H9 (cell line): ENCODE data around the gene IQSEC1. TPM values are rescaled to one million over a fixed set of nuclear protein-coding genes. Genes with fewer than 3 reads are reported as not detected.

ENCODE experiments used
- DNase-seq: peaks from one replicate; pipeline ENCODE4 v3.0.0-alpha.2; 2017
- H2AFZ ChIP-seq: one replicate; pipeline ENCODE4 v1.6.1; 2013; ENCODE audit warnings: mild to moderate bottlenecking, low read length, control low read depth, moderate library complexity
- H2AK5ac ChIP-seq: 2 replicates; pipeline ENCODE4 v1.6.1; 2013; ENCODE audit warnings: low read length, control low read depth, mixed read lengths; ENCODE audit not compliant: insufficient read length
- H2BK120ac ChIP-seq: one replicate; pipeline ENCODE4 v1.6.1; 2013; ENCODE audit warnings: low read depth, mild to moderate bottlenecking, low read length, control low read depth, inconsistent platforms; ENCODE audit not compliant: poor library complexity, severe bottlenecking
- H2BK12ac ChIP-seq: 2 replicates; pipeline ENCODE4 v1.6.1; 2013; ENCODE audit warnings: low read length, control low read depth, mixed read lengths, low read depth; ENCODE audit not compliant: insufficient read length
- H2BK15ac ChIP-seq: 2 replicates; pipeline ENCODE4 v1.6.1; 2013; ENCODE audit warnings: low read depth, low read length, control low read depth
- H2BK20ac ChIP-seq: one replicate; pipeline ENCODE4 v1.6.1; 2013; ENCODE audit warnings: low read depth, mild to moderate bottlenecking, low read length, control low read depth, inconsistent platforms; ENCODE audit not compliant: poor library complexity, severe bottlenecking
- H2BK5ac ChIP-seq: 2 replicates; pipeline ENCODE4 v1.6.1; 2013; ENCODE audit warnings: low read length, control low read depth, mixed read lengths; ENCODE audit not compliant: insufficient read length
- H3K14ac ChIP-seq: 2 replicates; pipeline ENCODE4 v1.6.1; 2013; ENCODE audit warnings: low read length, control low read depth; ENCODE audit not compliant: insufficient read depth
- H3K18ac ChIP-seq: 2 replicates; pipeline ENCODE4 v1.6.1; 2013; ENCODE audit warnings: low read depth, mild to moderate bottlenecking, mixed read lengths, low read length, control low read depth; ENCODE audit not compliant: insufficient read length
- H3K23ac ChIP-seq: 2 replicates; pipeline ENCODE4 v1.6.1; 2013; ENCODE audit warnings: low read length, control low read depth, mixed read lengths, low read depth; ENCODE audit not compliant: insufficient read length
- H3K23me2 ChIP-seq: 2 replicates; pipeline ENCODE4 v1.6.1; 2013; ENCODE audit warnings: low read depth, mild to moderate bottlenecking, mixed read lengths, low read length, control low read depth; ENCODE audit not compliant: insufficient read length, poor library complexity, severe bottlenecking
- H3K27ac ChIP-seq: 2 replicates; pipeline ENCODE4 v1.5.1; 2013; ENCODE audit warnings: low read length, control low read depth, mixed read lengths, low read depth; ENCODE audit not compliant: insufficient read length
- H3K27me3 ChIP-seq: 2 replicates; pipeline ENCODE4 v1.6.1; 2013; ENCODE audit warnings: low read length, control low read depth, inconsistent platforms; ENCODE audit not compliant: insufficient read depth
- H3K4ac ChIP-seq: 2 replicates; pipeline ENCODE4 v1.6.1; 2013; ENCODE audit warnings: low read depth, mild to moderate bottlenecking, control low read depth, inconsistent platforms, low read length, moderate library complexity
- H3K4me1 ChIP-seq: 2 replicates; pipeline ENCODE4 v1.6.1; 2013; ENCODE audit warnings: low read length, control low read depth, inconsistent platforms; ENCODE audit not compliant: insufficient read depth
- H3K4me2 ChIP-seq: 2 replicates; pipeline ENCODE4 v1.6.1; 2013; ENCODE audit warnings: low read length, control low read depth, mixed read lengths; ENCODE audit not compliant: insufficient read length, insufficient read depth
- H3K56ac ChIP-seq: 2 replicates; pipeline ENCODE4 v1.6.1; 2013; ENCODE audit warnings: low read depth, mild to moderate bottlenecking, mixed read lengths, low read length, control low read depth; ENCODE audit not compliant: insufficient read length
- H3K79me1 ChIP-seq: 2 replicates; pipeline ENCODE4 v1.6.1; 2013; ENCODE audit warnings: low read depth, mild to moderate bottlenecking, moderate library complexity, low read length, control low read depth, inconsistent platforms; ENCODE audit not compliant: insufficient read depth, poor library complexity, severe bottlenecking
- H3K79me2 ChIP-seq: 2 replicates; pipeline ENCODE4 v1.6.1; 2013; ENCODE audit warnings: low read length, control low read depth, inconsistent platforms; ENCODE audit not compliant: insufficient read depth
- H3K9ac ChIP-seq: 2 replicates; pipeline ENCODE4 v1.6.1; 2013; ENCODE audit warnings: low read length, control low read depth, mixed read lengths; ENCODE audit not compliant: insufficient read length; ENCODE audit errors: extremely low read depth
- H3K9me3 ChIP-seq: one replicate; pipeline ENCODE4 v1.6.1; 2013; ENCODE audit warnings: low read depth, low read length, inconsistent platforms; ENCODE audit not compliant: control insufficient read depth
- H3T11ph ChIP-seq: one replicate; pipeline ENCODE4 v1.6.1; 2013; ENCODE audit warnings: mild to moderate bottlenecking, low read length, control low read depth, inconsistent platforms
- H4K20me1 ChIP-seq: one replicate; pipeline ENCODE4 v1.6.1; 2013; ENCODE audit not compliant: control insufficient read depth, insufficient read length, insufficient read depth
- H4K5ac ChIP-seq: 2 replicates; pipeline ENCODE4 v1.6.1; 2013; ENCODE audit warnings: low read depth, mild to moderate bottlenecking, mixed read lengths, low read length, control low read depth; ENCODE audit not compliant: insufficient read length
- H4K8ac ChIP-seq: replicated peaks from 2 replicates; pipeline ENCODE4 v1.6.1; 2013; ENCODE audit warnings: low read length, control low read depth, mixed read lengths, low read depth; ENCODE audit not compliant: insufficient read length
- H4K91ac ChIP-seq: 2 replicates; pipeline ENCODE4 v1.6.1; 2013; ENCODE audit warnings: low read depth, mild to moderate bottlenecking, moderate library complexity, mixed read lengths, low read length, control low read depth; ENCODE audit not compliant: insufficient read length
- H3K27ac Mint-ChIP-seq, 3 experiments: 2 replicates in 2 of 3; 3 replicates in 1 of 3; pipeline ENCODE4 v1.8.0; 2020 to 2021; ENCODE audit warnings: mixed read lengths in 3 of 3, mild to moderate bottlenecking in 1 of 3, moderate library complexity in 1 of 3
- H3K27me3 Mint-ChIP-seq: 2 replicates; pipeline ENCODE4 v1.8.0; 2021; ENCODE audit warnings: low read depth, mild to moderate bottlenecking, moderate library complexity, mixed read lengths
- H3K36me3 Mint-ChIP-seq, 3 experiments: 2 replicates in 2 of 3; 3 replicates in 1 of 3; pipeline ENCODE4 v1.8.0; 2020 to 2021; ENCODE audit warnings: low read depth in 3 of 3, mixed read lengths in 3 of 3; ENCODE audit not compliant: insufficient read depth in 1 of 3
- H3K4me1 Mint-ChIP-seq, 2 experiments: 2 replicates each; pipeline ENCODE4 v1.8.0; 2020; ENCODE audit warnings: mixed read lengths in 2 of 2
- H3K4me3 Mint-ChIP-seq, 2 experiments: 2 replicates in 1 of 2; 3 replicates in 1 of 2; pipeline ENCODE4 v1.8.0; 2020 to 2021; ENCODE audit warnings: mild to moderate bottlenecking in 2 of 2, mixed read lengths in 2 of 2, moderate library complexity in 1 of 2
- H3K9me3 Mint-ChIP-seq, 2 experiments: 2 replicates in 1 of 2; 3 replicates in 1 of 2; pipeline ENCODE4 v1.8.0; 2020; ENCODE audit warnings: mild to moderate bottlenecking in 2 of 2, mixed read lengths in 2 of 2, moderate library complexity in 1 of 2
- WGBS: extraction: QIAGEN DNeasy Blood & Tissue Kit; methylation state at CpG from one replicate; pipeline ENCODE4 v1.1.7; 2013; ENCODE audit warnings: missing lambda C conversion rate, low lambda C conversion rate, mixed read lengths; ENCODE audit not compliant: insufficient read length; ENCODE audit errors: extremely low coverage; 5-methylcytosine and 5-hydroxymethylcytosine counted together
- total RNA-seq: library from RNA; stranded (reverse); gene quantifications from 2 replicates; pipeline ENCODE4 v1.2.1, GENCODE V29; 2021
- TF ChIP-seq, protein P1 (sequence below): fragments of 200-600 bp; sonication (generic); conservative IDR thresholded peaks from 3 replicates; pipeline ENCODE4 v1.8.0; 2021; ENCODE audit warnings: antibody characterized with exemption, mild to moderate bottlenecking

The IQSEC1 gene
- total RNA-seq, 1 experiment from 2014 or later = 19.1 TPM

GRCh38 chr3:13030684-13031083 lies 42.5 kb downstream of the IQSEC1 start:
- no peaks in the 10 kb centered on the region for H3K9me3 Mint-ChIP-seq
- WGBS = no CpG with 5 or more reads among the region's 9 CpGs
- H3K9me3 ChIP-seq = no peaks in the 10 kb centered on the region

More at GRCh38 chr3:13030684-13031083, 42.5 kb downstream of the IQSEC1 start:
- Histone ChIP-seq H2AK5ac (no peak overlapping the region), H4K91ac (no peak overlapping the region), H3K4me2 (no peak overlapping the region), H4K8ac (no peak overlapping the region), H3K14ac (no peak overlapping the region), H3K9ac (no peak overlapping the region), H3K56ac (no peak overlapping the region), H3K27me3 (no peaks in the 10 kb centered on the region), H3K23ac (no peak overlapping the region), H2BK120ac (no peak overlapping the region), H2BK20ac (no peak overlapping the region), H3K4ac (no peak overlapping the region), H4K5ac (no peak overlapping the region), H3K18ac (no peak overlapping the region), H4K20me1 (no peaks in the 10 kb centered on the region), H3K23me2 (no peaks in the 10 kb centered on the region), H3K4me1 (peaks cover 3% of the 10 kb centered on the region; the same call in 1 of the 2 replicates), H2BK12ac (no peak overlapping the region), H2BK15ac (no peak overlapping the region), H3K79me2 (no peaks in the 10 kb centered on the region), H3K27ac (no peak overlapping the region), H2BK5ac (no peak overlapping the region), H3T11ph (no peak overlapping the region), H2AFZ (no peak overlapping the region), H3K79me1 (no peaks in the 10 kb centered on the region)
- Mint-ChIP-seq H3K36me3 (no peaks in the 10 kb centered on the region), H3K4me1 (peaks cover 14 to 21% of the 10 kb centered on the region in 2 experiments), H3K4me3 (no peak overlapping the region), H3K27ac (no peak overlapping the region), H3K27me3 (peaks cover 3% of the 10 kb centered on the region; the same call in 1 of the 2 replicates)
- no peak for DNase-seq
- TF ChIP-seq, protein P1, sequence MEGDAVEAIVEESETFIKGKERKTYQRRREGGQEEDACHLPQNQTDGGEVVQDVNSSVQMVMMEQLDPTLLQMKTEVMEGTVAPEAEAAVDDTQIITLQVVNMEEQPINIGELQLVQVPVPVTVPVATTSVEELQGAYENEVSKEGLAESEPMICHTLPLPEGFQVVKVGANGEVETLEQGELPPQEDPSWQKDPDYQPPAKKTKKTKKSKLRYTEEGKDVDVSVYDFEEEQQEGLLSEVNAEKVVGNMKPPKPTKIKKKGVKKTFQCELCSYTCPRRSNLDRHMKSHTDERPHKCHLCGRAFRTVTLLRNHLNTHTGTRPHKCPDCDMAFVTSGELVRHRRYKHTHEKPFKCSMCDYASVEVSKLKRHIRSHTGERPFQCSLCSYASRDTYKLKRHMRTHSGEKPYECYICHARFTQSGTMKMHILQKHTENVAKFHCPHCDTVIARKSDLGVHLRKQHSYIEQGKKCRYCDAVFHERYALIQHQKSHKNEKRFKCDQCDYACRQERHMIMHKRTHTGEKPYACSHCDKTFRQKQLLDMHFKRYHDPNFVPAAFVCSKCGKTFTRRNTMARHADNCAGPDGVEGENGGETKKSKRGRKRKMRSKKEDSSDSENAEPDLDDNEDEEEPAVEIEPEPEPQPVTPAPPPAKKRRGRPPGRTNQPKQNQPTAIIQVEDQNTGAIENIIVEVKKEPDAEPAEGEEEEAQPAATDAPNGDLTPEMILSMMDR = no peak
